HG03103 (cell line): Measurements from ENCODE around the gene CREB5.

Source experiments
- ATAC-seq: cut with Tn5 transposase; IDR thresholded peaks from one replicate; pipeline ENCODE4 v1.9.1; 2021; ENCODE audit warnings: low read depth; ENCODE audit not compliant: unreplicated experiment

The CREB5 gene

GRCh38 chr7:28865601-28866144 lies 453.4 kb downstream of the CREB5 start:
- ATAC-seq = no peak

- no peak for ATAC-seq
Observed at GRCh38 chr7:28868712-28869111, 456.4 kb downstream of the CREB5 start.

- no peak for ATAC-seq
Observed at GRCh38 chr7:28871077-28871476, 458.8 kb downstream of the CREB5 start.

DNA sequence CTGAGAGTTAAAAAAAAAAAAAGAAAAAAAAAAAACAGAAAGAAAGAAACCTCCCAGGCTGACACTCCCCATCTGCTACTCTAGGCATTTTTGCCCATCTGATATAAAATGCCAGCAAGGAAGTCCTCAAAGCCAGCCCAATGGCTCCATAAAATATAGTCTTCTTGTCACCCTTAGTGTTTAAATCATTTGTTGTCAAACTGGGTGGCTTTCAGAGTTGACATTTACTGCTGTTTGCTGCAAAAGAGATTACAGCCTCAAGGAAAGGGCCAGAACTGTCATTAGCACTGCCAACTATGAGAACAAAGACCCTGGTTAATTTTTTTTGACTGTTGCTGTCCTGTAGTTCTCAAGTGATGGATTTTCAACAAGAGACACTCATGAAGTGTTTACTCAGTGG lies 459.3 kb downstream of the CREB5 start:
- no peak for ATAC-seq

- ATAC-seq = no peak
Observed at GRCh38 chr7:28872226-28872625, 459.9 kb downstream of the CREB5 start.

DNA sequence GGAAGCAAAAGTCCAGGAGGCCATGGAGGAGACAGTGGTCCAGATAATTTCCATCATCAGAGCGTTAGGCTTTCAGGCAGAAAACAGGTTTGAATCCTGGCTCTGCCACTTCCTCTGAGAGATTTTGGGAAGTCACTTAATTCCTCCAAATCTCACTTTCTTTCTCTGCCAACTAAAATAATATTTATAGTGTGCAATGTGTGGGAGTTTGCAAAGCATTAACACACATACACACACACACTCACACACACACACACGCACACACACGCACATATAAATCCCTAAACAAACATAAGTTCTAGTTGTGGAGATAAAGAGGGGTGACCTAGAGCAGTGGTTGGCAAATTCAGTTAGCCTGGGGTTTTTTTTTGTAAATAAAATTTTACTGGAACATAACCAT lies 461.0 kb downstream of the CREB5 start:
- no peak for ATAC-seq

DNA sequence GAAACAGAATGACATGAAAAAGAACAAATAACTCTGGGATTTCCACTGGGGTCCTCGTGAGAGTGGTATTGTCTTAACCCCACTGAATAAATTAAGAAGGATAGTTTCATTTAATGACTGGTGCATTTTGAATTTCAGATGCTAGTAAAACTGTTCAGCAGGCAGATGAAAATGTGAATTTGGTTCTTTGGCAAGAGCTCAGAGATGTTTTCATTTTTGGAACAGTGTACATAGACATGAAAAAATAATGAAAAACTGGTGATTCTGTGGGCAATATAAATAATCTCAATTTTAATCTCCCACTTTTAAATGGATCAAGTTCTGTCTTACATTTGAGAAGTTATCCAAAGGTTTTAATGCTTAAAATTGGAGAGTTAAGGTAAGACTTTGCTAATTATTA lies 461.7 kb downstream of the CREB5 start:
- no peak for ATAC-seq
